K562 (cell line): ENCODE measurements around the gene FMN2.

Source experiments
- GATAD2A ChIP-seq: fragments of 450-650 bp; IDR thresholded peaks from 2 replicates; pipeline ENCODE4 v1.6.1; 2017
- TF ChIP-seq, protein P1 (sequence below): fragments of 250-450 bp; sonication (Bioruptor Pico); IDR thresholded peaks from 2 replicates; pipeline ENCODE4 v1.4.0; 2020

DNA sequence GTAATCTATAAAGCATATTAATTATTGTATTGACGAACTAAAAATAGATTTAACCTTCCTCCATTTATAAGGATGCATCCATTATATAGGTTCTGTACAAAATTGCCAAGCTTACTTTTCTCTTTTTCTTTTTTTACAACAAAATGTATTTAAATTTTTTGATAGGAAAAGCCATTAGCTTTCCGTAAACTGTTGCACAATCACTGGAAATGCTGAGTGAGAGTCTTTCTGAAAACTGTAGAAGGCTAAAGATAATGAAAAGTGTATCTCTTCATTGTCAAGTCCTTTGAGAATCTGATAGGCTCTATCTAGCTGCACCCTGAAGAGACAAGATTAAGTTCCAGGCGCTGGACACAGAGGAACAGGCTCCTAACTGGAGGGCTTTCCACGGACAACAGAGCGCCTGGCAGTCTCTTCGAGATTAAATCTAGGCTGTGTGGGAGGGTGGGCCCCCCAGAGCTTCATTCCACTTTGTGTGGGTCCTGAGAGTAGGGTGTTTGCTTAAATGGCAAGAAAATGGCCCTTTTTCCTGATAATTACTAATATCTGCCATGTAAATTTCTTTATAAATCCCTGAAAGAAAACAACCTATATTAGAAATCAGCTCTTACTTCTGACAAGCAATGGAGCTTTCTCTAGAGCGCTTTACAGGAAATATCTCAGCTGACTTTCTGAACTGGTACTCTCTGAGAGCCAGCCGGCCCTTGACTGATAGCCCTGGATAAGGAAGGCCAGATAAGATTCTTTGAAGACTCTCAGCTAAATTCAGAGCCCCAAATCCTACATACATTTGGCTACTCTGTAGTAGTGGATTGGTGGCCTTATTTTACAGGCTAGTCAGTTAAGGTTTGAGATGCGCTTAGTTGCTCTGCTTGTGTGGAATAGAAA lies 108.3 kb downstream of the FMN2 start:
- no peak for TF ChIP-seq GATAD2A
- TF ChIP-seq, protein P1, sequence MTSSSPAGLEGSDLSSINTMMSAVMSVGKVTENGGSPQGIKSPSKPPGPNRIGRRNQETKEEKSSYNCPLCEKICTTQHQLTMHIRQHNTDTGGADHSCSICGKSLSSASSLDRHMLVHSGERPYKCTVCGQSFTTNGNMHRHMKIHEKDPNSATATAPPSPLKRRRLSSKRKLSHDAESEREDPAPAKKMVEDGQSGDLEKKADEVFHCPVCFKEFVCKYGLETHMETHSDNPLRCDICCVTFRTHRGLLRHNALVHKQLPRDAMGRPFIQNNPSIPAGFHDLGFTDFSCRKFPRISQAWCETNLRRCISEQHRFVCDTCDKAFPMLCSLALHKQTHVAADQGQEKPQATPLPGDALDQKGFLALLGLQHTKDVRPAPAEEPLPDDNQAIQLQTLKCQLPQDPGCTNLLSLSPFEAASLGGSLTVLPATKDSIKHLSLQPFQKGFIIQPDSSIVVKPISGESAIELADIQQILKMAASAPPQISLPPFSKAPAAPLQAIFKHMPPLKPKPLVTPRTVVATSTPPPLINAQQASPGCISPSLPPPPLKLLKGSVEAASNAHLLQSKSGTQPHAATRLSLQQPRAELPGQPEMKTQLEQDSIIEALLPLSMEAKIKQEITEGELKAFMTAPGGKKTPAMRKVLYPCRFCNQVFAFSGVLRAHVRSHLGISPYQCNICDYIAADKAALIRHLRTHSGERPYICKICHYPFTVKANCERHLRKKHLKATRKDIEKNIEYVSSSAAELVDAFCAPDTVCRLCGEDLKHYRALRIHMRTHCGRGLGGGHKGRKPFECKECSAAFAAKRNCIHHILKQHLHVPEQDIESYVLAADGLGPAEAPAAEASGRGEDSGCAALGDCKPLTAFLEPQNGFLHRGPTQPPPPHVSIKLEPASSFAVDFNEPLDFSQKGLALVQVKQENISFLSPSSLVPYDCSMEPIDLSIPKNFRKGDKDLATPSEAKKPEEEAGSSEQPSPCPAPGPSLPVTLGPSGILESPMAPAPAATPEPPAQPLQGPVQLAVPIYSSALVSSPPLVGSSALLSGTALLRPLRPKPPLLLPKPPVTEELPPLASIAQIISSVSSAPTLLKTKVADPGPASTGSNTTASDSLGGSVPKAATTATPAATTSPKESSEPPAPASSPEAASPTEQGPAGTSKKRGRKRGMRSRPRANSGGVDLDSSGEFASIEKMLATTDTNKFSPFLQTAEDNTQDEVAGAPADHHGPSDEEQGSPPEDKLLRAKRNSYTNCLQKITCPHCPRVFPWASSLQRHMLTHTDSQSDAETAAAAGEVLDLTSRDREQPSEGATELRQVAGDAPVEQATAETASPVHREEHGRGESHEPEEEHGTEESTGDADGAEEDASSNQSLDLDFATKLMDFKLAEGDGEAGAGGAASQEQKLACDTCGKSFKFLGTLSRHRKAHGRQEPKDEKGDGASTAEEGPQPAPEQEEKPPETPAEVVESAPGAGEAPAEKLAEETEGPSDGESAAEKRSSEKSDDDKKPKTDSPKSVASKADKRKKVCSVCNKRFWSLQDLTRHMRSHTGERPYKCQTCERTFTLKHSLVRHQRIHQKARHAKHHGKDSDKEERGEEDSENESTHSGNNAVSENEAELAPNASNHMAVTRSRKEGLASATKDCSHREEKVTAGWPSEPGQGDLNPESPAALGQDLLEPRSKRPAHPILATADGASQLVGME (CRISPR knock-in tag) = no peak
